PC-9 (cell line): ENCODE data around the gene DPH7.

Source experiments
- EZH2 ChIP-seq: fragments of 200-600 bp; sonication (generic); IDR thresholded peaks from 2 replicates; pipeline ENCODE4 v1.8.0; 2017; ENCODE audit warnings: antibody characterized with exemption, low read depth
- TF ChIP-seq, protein P1 (sequence below): fragments of 200-600 bp; sonication (generic); conservative IDR thresholded peaks from 2 replicates; pipeline ENCODE4 v1.6.1; 2017; ENCODE audit warnings: mixed run types, antibody characterized with exemption, mild to moderate bottlenecking, moderate library complexity

DNA sequence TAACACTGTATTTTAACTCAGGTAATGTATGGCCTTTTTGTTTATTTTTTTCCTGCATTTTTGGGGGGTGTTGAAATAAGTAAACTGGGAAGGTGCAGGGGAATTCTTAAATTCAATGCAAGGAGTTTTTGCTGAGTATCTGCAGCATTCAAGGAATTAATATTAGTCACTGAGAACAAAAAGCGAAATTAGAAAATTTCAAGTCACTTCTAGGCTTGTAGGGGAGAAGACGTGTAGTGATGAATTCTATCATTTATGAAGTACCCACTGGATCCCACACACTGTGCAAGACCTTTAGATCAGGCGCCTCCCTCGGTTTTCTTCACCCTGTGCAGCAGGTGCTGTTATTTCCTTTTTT lies 41.3 kb upstream of the DPH7 start:
- TF ChIP-seq, protein P1, sequence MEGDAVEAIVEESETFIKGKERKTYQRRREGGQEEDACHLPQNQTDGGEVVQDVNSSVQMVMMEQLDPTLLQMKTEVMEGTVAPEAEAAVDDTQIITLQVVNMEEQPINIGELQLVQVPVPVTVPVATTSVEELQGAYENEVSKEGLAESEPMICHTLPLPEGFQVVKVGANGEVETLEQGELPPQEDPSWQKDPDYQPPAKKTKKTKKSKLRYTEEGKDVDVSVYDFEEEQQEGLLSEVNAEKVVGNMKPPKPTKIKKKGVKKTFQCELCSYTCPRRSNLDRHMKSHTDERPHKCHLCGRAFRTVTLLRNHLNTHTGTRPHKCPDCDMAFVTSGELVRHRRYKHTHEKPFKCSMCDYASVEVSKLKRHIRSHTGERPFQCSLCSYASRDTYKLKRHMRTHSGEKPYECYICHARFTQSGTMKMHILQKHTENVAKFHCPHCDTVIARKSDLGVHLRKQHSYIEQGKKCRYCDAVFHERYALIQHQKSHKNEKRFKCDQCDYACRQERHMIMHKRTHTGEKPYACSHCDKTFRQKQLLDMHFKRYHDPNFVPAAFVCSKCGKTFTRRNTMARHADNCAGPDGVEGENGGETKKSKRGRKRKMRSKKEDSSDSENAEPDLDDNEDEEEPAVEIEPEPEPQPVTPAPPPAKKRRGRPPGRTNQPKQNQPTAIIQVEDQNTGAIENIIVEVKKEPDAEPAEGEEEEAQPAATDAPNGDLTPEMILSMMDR = no peak
- TF ChIP-seq EZH2 = no peak
